Measurements from ENCODE around the gene PRRX2. TPM values are rescaled to one million over a fixed set of nuclear protein-coding genes. Genes with fewer than 3 reads are reported as not detected.
"Not testable (repeated sequence)": the region's sequence is repeated elsewhere in the genome, so short reads cannot be mapped to it uniquely, and the experiment has no call there.

PRRX2 gene
- total RNA-seq, 1 donor from 2014 or later, result 43.7 TPM

GRCh38 chr9:129761901-129762369 lies 96.5 kb downstream of the PRRX2 start:
- Histone ChIP-seq H3K36me3 (no peaks in the 10 kb centered on the region), H3K9me3 (no peaks in the 10 kb centered on the region), H3K4me1 (peaks cover 21% of the 10 kb centered on the region), H3K27ac (peak overlapping the region; percentile 80), H3K4me3 (no peak overlapping the region), H3K27me3 (no peaks in the 10 kb centered on the region)
- intact Hi-C loops (cut with DNase I), result no loop called here
- DNase-seq (ENCODE audit: extremely low spot score in 2 of 2), result no peak
- TF ChIP-seq CTCF (IDR thresholded peaks at IDR 0.05) (no peak), POLR2A (IDR thresholded peaks at IDR 0.05) (no peak), POLR2AphosphoS5 (IDR thresholded peaks at IDR 0.05; ENCODE audit: insufficient read depth in 1 of 2, low read depth in 1 of 2) (no peak)

GRCh38 chr9:129762370-129762984 lies 97.0 kb downstream of the PRRX2 start:
- DNase-seq (ENCODE audit: extremely low spot score in 2 of 2); H3K9me3 ChIP-seq; H3K36me3 ChIP-seq; intact Hi-C loops (cut with DNase I); H3K4me3 ChIP-seq; H3K27me3 ChIP-seq: not testable (repeated sequence)
- Histone ChIP-seq H3K27ac (peak overlapping the region; percentile 80), H3K4me1 (peaks cover 21% of the 10 kb centered on the region)
- TF ChIP-seq POLR2AphosphoS5 (IDR thresholded peaks at IDR 0.05; ENCODE audit: insufficient read depth in 1 of 2, low read depth in 1 of 2), result peak in 1 of 2 donors; percentile 80

DNA sequence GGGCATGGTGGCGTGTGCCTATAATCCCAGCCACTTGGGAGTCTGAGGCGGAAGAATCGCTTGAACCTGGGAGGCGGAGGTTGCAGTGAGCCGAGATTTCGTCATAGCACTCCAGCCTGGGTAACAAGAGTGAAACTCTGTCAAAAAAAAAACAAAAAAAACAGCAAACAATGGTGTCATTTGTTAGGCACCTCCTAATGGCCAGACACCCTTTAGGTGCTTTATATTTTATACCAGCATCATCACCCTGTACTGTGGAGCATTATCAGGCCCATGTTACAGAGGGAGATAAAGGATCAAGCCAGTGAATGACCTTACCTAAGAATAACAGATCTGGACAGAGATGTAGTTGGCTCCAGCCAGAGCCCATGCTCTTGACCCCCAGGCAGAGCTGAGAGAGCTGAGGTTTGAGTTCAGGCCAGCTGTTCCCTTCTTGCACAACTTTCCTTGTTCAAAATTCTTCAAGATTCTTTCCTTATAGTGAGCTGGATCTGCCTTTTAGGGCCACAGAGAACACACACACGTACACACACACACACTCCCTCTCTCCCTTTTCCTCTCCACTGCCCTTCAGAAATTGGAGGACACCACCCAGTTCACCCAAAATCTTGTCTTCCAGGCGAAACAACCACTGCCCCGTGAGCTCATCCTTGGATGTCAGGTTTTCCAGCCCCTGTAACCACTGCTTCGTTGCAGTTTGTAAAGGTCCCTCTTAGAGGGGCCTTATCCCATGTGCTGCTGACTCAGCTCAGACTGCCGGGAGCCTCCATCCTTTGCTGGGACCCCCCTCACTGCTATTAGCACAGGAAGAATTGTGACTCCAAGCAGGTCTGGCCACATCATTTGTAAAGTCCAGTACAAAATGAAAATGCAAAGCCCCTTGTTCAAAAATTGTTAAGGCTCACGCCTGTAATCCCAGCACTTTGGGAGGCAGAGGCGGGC lies 97.8 kb downstream of the PRRX2 start:
- Histone ChIP-seq H3K4me1 (peaks cover 21% of the 10 kb centered on the region), H3K9me3 (no peaks in the 10 kb centered on the region), H3K27ac (peak overlapping the region; percentile 80), H3K27me3 (no peaks in the 10 kb centered on the region), H3K4me3 (no peak overlapping the region), H3K36me3 (no peaks in the 10 kb centered on the region)
- DNase-seq (ENCODE audit: extremely low spot score in 2 of 2), result no peak
- TF ChIP-seq POLR2AphosphoS5 (IDR thresholded peaks at IDR 0.05; ENCODE audit: insufficient read depth in 1 of 2, low read depth in 1 of 2), result peak in 1 of 2 donors; percentile 10
- no peak for TF ChIP-seq CTCF (IDR thresholded peaks at IDR 0.05)
- TF ChIP-seq POLR2A (IDR thresholded peaks at IDR 0.05), result no peak
- intact Hi-C loops (cut with DNase I), result no loop called here

DNA sequence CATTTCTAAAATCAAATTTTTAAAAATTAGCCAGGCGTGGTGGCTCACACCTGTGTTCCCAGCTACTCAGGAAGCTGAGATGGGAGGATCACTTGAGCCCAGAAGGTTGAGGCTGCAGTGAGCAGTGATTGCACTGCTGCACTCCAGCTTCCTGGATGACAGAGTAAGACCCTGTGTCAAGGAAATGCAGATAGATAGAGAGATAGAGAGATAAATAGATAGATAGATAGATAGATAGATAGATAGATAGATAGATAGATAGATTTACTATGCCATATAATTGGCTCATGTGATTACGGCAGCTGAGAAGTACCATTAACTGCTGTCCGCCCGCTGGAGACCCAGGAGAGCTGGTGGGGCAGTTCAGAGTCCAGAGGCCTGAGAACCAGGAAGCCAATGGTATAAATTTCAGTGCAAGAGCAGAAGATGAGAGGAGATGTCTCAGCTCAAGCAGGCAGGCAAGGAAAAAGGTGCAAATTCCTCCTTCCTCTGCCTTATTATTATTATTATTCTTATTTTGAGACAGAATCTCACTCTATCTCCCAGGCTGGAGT lies 100.4 kb downstream of the PRRX2 start:
- Histone ChIP-seq H3K27ac (no peak overlapping the region), H3K4me3 (no peak overlapping the region), H3K27me3 (no peaks in the 10 kb centered on the region), H3K36me3 (no peaks in the 10 kb centered on the region), H3K4me1 (peaks cover 21% of the 10 kb centered on the region), H3K9me3 (no peaks in the 10 kb centered on the region)
- intact Hi-C loops (cut with DNase I), result no loop called here
- TF ChIP-seq POLR2A (IDR thresholded peaks at IDR 0.05) (no peak), CTCF (IDR thresholded peaks at IDR 0.05) (no peak), POLR2AphosphoS5 (IDR thresholded peaks at IDR 0.05; ENCODE audit: insufficient read depth in 1 of 2, low read depth in 1 of 2) (no peak)
- DNase-seq (ENCODE audit: extremely low spot score in 2 of 2), result no peak

GRCh38 chr9:129768486-129768885 lies 103.0 kb downstream of the PRRX2 start:
- H3K4me3 ChIP-seq, result no peak overlapping the region
- H3K27me3 ChIP-seq, result no peaks in the 10 kb centered on the region
- no peaks in the 10 kb centered on the region for H3K36me3 ChIP-seq
- peaks cover 2% of the 10 kb centered on the region for H3K4me1 ChIP-seq
- intact Hi-C loops (cut with DNase I), result no loop called here
- no peak for TF ChIP-seq POLR2AphosphoS5 (IDR thresholded peaks at IDR 0.05; ENCODE audit: insufficient read depth in 1 of 2, low read depth in 1 of 2)
- no peak for TF ChIP-seq POLR2A (IDR thresholded peaks at IDR 0.05)
- no peak for TF ChIP-seq CTCF (IDR thresholded peaks at IDR 0.05)
- no peak for DNase-seq (ENCODE audit: extremely low spot score in 2 of 2)
- H3K9me3 ChIP-seq, result no peaks in the 10 kb centered on the region
- H3K27ac ChIP-seq, result no peak overlapping the region
